Putamen (tissue), 1 donor: Measurements from ENCODE around the gene FTSJ3.
A peak's percentile ranks its signal among the peaks of the same experiment; 100 is the strongest.
"Not testable (repeated sequence)": the region's sequence is repeated elsewhere in the genome, so short reads cannot be mapped to it uniquely, and the experiment has no call there.

Experiments used
- DNase-seq: peaks from one replicate; pipeline ENCODE4 v3.0.0-alpha.2; 2016; ENCODE audit warnings: low spot score

FTSJ3 gene

GRCh38 chr17:63827002-63827800 lies at the start of gene FTSJ3, which contains the start of gene PSMC5:
FTSJ3 (minus strand) TSS chr17:63827663; CDS start chr17:63826902, 761 bp downstream.
PSMC5 (plus strand) TSS chr17:63827431; CDS start chr17:63827491, 60 bp downstream.
- DNase-seq = peak; percentile 98

- not testable (repeated sequence) for DNase-seq
Observed at GRCh38 chr17:63874693-63875092, 47.2 kb upstream of the FTSJ3 start.

GRCh38 chr17:63874061-63874626 lies 46.7 kb upstream of the FTSJ3 start:
- not testable (repeated sequence) for DNase-seq

GRCh38 chr17:63873577-63873976 lies 46.1 kb upstream of the FTSJ3 start, which contains the start of gene CSH2:
CSH2 (minus strand) TSS chr17:63873677; CDS start chr17:63873614, 63 bp downstream.
- not testable (repeated sequence) for DNase-seq

- DNase-seq = not testable (repeated sequence)
Observed at GRCh38 chr17:63871646-63872365, 44.3 kb upstream of the FTSJ3 start.

GRCh38 chr17:63870292-63870665 lies 42.8 kb upstream of the FTSJ3 start:
- DNase-seq = not testable (repeated sequence)

GRCh38 chr17:63869491-63870291 lies 42.2 kb upstream of the FTSJ3 start:
- not testable (repeated sequence) for DNase-seq

GRCh38 chr17:63866625-63867024 lies 39.2 kb upstream of the FTSJ3 start:
- DNase-seq = not testable (repeated sequence)

- no peak for DNase-seq
Observed at GRCh38 chr17:63859257-63859656, 31.8 kb upstream of the FTSJ3 start.

- not testable (repeated sequence) for DNase-seq
Observed at GRCh38 chr17:63856425-63856824, 29.0 kb upstream of the FTSJ3 start.

- no peak for DNase-seq
Observed at GRCh38 chr17:63855185-63855584, 27.7 kb upstream of the FTSJ3 start.

GRCh38 chr17:63854709-63855108 lies 27.2 kb upstream of the FTSJ3 start:
- no peak for DNase-seq

- no peak for DNase-seq
Observed at GRCh38 chr17:63853260-63853659, 25.8 kb upstream of the FTSJ3 start.

GRCh38 chr17:63850401-63850800 lies 22.9 kb upstream of the FTSJ3 start:
- DNase-seq = no peak

GRCh38 chr17:63848834-63849689 lies 21.6 kb upstream of the FTSJ3 start:
- peak; percentile 85 for DNase-seq

- no peak for DNase-seq
Observed at GRCh38 chr17:63847525-63848249, 20.2 kb upstream of the FTSJ3 start.

GRCh38 chr17:63845509-63845908 lies 18.0 kb upstream of the FTSJ3 start:
- DNase-seq = no peak

GRCh38 chr17:63843910-63844677 lies 16.6 kb upstream of the FTSJ3 start:
- no peak for DNase-seq

- not testable (repeated sequence) for DNase-seq
Observed at GRCh38 chr17:63843387-63843888, 16.0 kb upstream of the FTSJ3 start.
